Stimulated activated naive CD8-positive, alpha-beta T cell treated with anti-CD3 and anti-CD28 coated beads, Interleukin-15, Interleukin-2, amounts not matched to agents 100 ng/mL and 50 ng/mL, for 24 hours (primary cell): Measurements from ENCODE around the gene TTC38.

Source experiments
- H3K27ac Mint-ChIP-seq: one replicate; pipeline ENCODE4 v1.8.0; 2021; ENCODE audit warnings: mild to moderate bottlenecking, mixed read lengths
- H3K27me3 Mint-ChIP-seq: one replicate; pipeline ENCODE4 v1.8.0; 2021; ENCODE audit warnings: mixed read lengths
- H3K36me3 Mint-ChIP-seq: one replicate; pipeline ENCODE4 v1.8.0; 2021; ENCODE audit warnings: low read depth, mixed read lengths
- H3K4me1 Mint-ChIP-seq: one replicate; pipeline ENCODE4 v1.8.0; 2021; ENCODE audit warnings: low read depth, mixed read lengths
- H3K4me3 Mint-ChIP-seq: one replicate; pipeline ENCODE4 v1.8.0; 2021; ENCODE audit warnings: mild to moderate bottlenecking, mixed read lengths
- H3K9me3 Mint-ChIP-seq: one replicate; pipeline ENCODE4 v1.8.0; 2021; ENCODE audit warnings: mixed read lengths

Gene TTC38

GRCh38 chr22:46317646-46318045 is 49.8 kb downstream of the TTC38 start:
- H3K27ac Mint-ChIP-seq: no peak overlapping the region
- H3K36me3 Mint-ChIP-seq: peaks cover 40% of the 10 kb centered on the region
- H3K4me1 Mint-ChIP-seq: no peaks in the 10 kb centered on the region
- no peaks in the 10 kb centered on the region for H3K9me3 Mint-ChIP-seq
- no peak overlapping the region for H3K4me3 Mint-ChIP-seq
- no peaks in the 10 kb centered on the region for H3K27me3 Mint-ChIP-seq

GRCh38 chr22:46318576-46318975 is 50.8 kb downstream of the TTC38 start:
- Mint-ChIP-seq H3K36me3 (peaks cover 47% of the 10 kb centered on the region), H3K27ac (no peak overlapping the region), H3K9me3 (no peaks in the 10 kb centered on the region), H3K27me3 (no peaks in the 10 kb centered on the region), H3K4me3 (no peak overlapping the region), H3K4me1 (no peaks in the 10 kb centered on the region)

GRCh38 chr22:46319319-46319718 is 51.5 kb downstream of the TTC38 start:
- Mint-ChIP-seq H3K9me3 (no peaks in the 10 kb centered on the region), H3K27ac (no peak overlapping the region), H3K4me3 (no peak overlapping the region), H3K4me1 (no peaks in the 10 kb centered on the region), H3K27me3 (no peaks in the 10 kb centered on the region), H3K36me3 (peaks cover 51% of the 10 kb centered on the region)

GRCh38 chr22:46320166-46320710 is 52.4 kb downstream of the TTC38 start:
- Mint-ChIP-seq H3K4me3 (no peak overlapping the region), H3K9me3 (no peaks in the 10 kb centered on the region), H3K27me3 (no peaks in the 10 kb centered on the region), H3K36me3 (peaks cover 51% of the 10 kb centered on the region), H3K27ac (no peak overlapping the region), H3K4me1 (no peaks in the 10 kb centered on the region)

- H3K27ac Mint-ChIP-seq: no peak overlapping the region
- H3K4me3 Mint-ChIP-seq: no peak overlapping the region
- no peaks in the 10 kb centered on the region for H3K4me1 Mint-ChIP-seq
- H3K9me3 Mint-ChIP-seq: no peaks in the 10 kb centered on the region
- H3K36me3 Mint-ChIP-seq: peaks cover 51% of the 10 kb centered on the region
- no peaks in the 10 kb centered on the region for H3K27me3 Mint-ChIP-seq
Measured at GRCh38 chr22:46320716-46321386, 53.0 kb downstream of the TTC38 start.

- Mint-ChIP-seq H3K27me3 (no peaks in the 10 kb centered on the region), H3K36me3 (peaks cover 49% of the 10 kb centered on the region), H3K27ac (no peak overlapping the region), H3K4me3 (no peak overlapping the region), H3K9me3 (no peaks in the 10 kb centered on the region), H3K4me1 (no peaks in the 10 kb centered on the region)
Measured at GRCh38 chr22:46322711-46323110, 54.9 kb downstream of the TTC38 start.

GRCh38 chr22:46323162-46323561 is 55.4 kb downstream of the TTC38 start:
- Mint-ChIP-seq H3K4me3 (no peak overlapping the region), H3K27me3 (no peaks in the 10 kb centered on the region), H3K27ac (no peak overlapping the region), H3K4me1 (no peaks in the 10 kb centered on the region), H3K9me3 (no peaks in the 10 kb centered on the region), H3K36me3 (peaks cover 47% of the 10 kb centered on the region)

- Mint-ChIP-seq H3K27me3 (no peaks in the 10 kb centered on the region), H3K4me1 (no peaks in the 10 kb centered on the region), H3K36me3 (peaks cover 35% of the 10 kb centered on the region), H3K4me3 (no peak overlapping the region), H3K27ac (no peak overlapping the region), H3K9me3 (no peaks in the 10 kb centered on the region)
Measured at GRCh38 chr22:46326066-46326680, 58.4 kb downstream of the TTC38 start.

GRCh38 chr22:46327691-46328465 is 60.1 kb downstream of the TTC38 start:
- H3K27me3 Mint-ChIP-seq: no peaks in the 10 kb centered on the region
- no peaks in the 10 kb centered on the region for H3K9me3 Mint-ChIP-seq
- peaks cover 32% of the 10 kb centered on the region for H3K36me3 Mint-ChIP-seq
- H3K27ac Mint-ChIP-seq: no peak overlapping the region
- H3K4me1 Mint-ChIP-seq: no peaks in the 10 kb centered on the region
- no peak overlapping the region for H3K4me3 Mint-ChIP-seq

GRCh38 chr22:46328797-46329196 is 61.0 kb downstream of the TTC38 start:
- H3K9me3 Mint-ChIP-seq: no peaks in the 10 kb centered on the region
- no peaks in the 10 kb centered on the region for H3K4me1 Mint-ChIP-seq
- H3K36me3 Mint-ChIP-seq: peaks cover 30% of the 10 kb centered on the region
- H3K4me3 Mint-ChIP-seq: no peak overlapping the region
- H3K27ac Mint-ChIP-seq: no peak overlapping the region
- no peaks in the 10 kb centered on the region for H3K27me3 Mint-ChIP-seq

- Mint-ChIP-seq H3K27me3 (no peaks in the 10 kb centered on the region), H3K36me3 (peaks cover 26% of the 10 kb centered on the region), H3K4me3 (no peak overlapping the region)
Measured at GRCh38 chr22:46329616-46330015, 61.8 kb downstream of the TTC38 start.

GRCh38 chr22:46330426-46330825 is 62.6 kb downstream of the TTC38 start:
- H3K4me1 Mint-ChIP-seq: peaks cover 9% of the 10 kb centered on the region

More at GRCh38 chr22:46329616-46330015, 61.8 kb downstream of the TTC38 start:
- H3K4me1 Mint-ChIP-seq: peaks cover 4% of the 10 kb centered on the region
- no peak overlapping the region for H3K27ac Mint-ChIP-seq
- H3K9me3 Mint-ChIP-seq: no peaks in the 10 kb centered on the region

GRCh38 chr22:46331496-46331895 is 63.7 kb downstream of the TTC38 start:
- no peaks in the 10 kb centered on the region for H3K27me3 Mint-ChIP-seq
- H3K4me3 Mint-ChIP-seq: no peak overlapping the region
- H3K4me1 Mint-ChIP-seq: peaks cover 12% of the 10 kb centered on the region
- H3K36me3 Mint-ChIP-seq: peaks cover 24% of the 10 kb centered on the region
- no peak overlapping the region for H3K27ac Mint-ChIP-seq
- H3K9me3 Mint-ChIP-seq: no peaks in the 10 kb centered on the region

More at GRCh38 chr22:46330426-46330825, 62.6 kb downstream of the TTC38 start:
- H3K36me3 Mint-ChIP-seq: peaks cover 26% of the 10 kb centered on the region
- no peaks in the 10 kb centered on the region for H3K9me3 Mint-ChIP-seq
- H3K4me3 Mint-ChIP-seq: no peak overlapping the region
- no peaks in the 10 kb centered on the region for H3K27me3 Mint-ChIP-seq
- no peak overlapping the region for H3K27ac Mint-ChIP-seq

- H3K9me3 Mint-ChIP-seq: no peaks in the 10 kb centered on the region
- peak within 1 kb of the TSS; percentile 98 for H3K4me3 Mint-ChIP-seq
- H3K27ac Mint-ChIP-seq: peak within 1 kb of the TSS; percentile 95
- peaks cover 35% of the 10 kb centered on the region for H3K4me1 Mint-ChIP-seq
- no peaks in the 10 kb centered on the region for H3K27me3 Mint-ChIP-seq
- H3K36me3 Mint-ChIP-seq: peaks cover 43% of the 10 kb centered on the region
Measured at GRCh38 chr22:46335201-46336118, 67.7 kb downstream of the TTC38 start, which contains the start of gene TRMU. Gene TRMU (plus strand): TSS chr22:46335714. CDS start chr22:46335765, 51 bp downstream.
